ENCODE data around the gene SELENOM.
"Not testable (repeated sequence)": the region's sequence is repeated elsewhere in the genome, so short reads cannot be mapped to it uniquely, and the experiment has no call there.

SELENOM gene

DNA sequence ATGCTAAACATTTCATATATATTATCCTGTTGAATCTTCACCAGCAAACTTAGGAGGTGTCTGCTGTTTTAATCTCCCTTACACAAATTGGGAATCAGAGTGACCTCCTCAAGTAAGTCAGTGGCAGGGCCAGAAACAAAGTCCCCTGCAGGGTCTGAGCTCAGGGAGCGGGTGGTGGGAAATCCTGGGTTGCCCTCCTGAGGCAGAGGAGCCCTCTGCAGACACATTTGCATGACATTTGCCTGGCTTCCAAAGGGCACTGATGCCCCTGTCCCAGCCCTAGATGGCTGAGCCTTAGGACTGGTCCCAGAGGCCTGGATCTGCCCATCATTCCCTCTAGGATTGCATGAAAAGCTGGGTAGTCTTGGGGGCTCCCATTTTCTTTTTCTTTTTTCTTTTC is 13.3 kb upstream of the SELENOM start:
- no peak for DNase-seq (ENCODE audit: low read depth, low spot score)
- TF ChIP-seq, protein P1, sequence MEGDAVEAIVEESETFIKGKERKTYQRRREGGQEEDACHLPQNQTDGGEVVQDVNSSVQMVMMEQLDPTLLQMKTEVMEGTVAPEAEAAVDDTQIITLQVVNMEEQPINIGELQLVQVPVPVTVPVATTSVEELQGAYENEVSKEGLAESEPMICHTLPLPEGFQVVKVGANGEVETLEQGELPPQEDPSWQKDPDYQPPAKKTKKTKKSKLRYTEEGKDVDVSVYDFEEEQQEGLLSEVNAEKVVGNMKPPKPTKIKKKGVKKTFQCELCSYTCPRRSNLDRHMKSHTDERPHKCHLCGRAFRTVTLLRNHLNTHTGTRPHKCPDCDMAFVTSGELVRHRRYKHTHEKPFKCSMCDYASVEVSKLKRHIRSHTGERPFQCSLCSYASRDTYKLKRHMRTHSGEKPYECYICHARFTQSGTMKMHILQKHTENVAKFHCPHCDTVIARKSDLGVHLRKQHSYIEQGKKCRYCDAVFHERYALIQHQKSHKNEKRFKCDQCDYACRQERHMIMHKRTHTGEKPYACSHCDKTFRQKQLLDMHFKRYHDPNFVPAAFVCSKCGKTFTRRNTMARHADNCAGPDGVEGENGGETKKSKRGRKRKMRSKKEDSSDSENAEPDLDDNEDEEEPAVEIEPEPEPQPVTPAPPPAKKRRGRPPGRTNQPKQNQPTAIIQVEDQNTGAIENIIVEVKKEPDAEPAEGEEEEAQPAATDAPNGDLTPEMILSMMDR (IDR thresholded peaks at IDR 0.05; ENCODE audit: insufficient read depth, low read length, missing control alignments) = no peak
- POLR2A ChIA-PET = no interaction called here
- CTCF ChIA-PET = interaction anchor here (1.1 to 2.5 kb wide), 3 partner anchors 13 to 151 kb away, joined by 4 to 29 read pairs (median 6); partner anchors contain the start of gene SELENOM
- no peak overlapping the region for H3K4me3 ChIP-seq (ENCODE audit: low read depth, low read length)

DNA sequence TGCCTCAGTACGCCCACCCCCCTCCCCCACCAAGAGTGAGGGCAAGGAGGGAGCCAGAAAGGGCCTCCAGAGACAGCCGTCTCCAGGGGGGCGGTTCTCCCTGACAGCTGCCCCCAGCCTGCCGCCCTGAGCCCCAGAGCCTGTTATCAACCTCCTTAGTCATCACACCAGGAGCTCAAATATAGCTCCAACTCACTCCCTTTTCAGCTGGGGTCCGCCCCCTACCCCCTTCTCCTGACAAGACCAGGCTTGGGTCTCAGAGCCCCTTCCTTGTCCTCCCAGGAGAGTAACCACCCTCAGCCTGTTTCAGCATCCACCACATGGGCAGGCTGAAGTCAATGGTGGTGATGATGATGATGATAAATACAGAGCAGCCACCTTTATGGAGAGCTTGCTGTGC is 12.9 kb upstream of the SELENOM start:
- POLR2A ChIA-PET = no interaction called here
- no peak for DNase-seq (ENCODE audit: low read depth, low spot score)
- TF ChIP-seq, protein P1 (IDR thresholded peaks at IDR 0.05; ENCODE audit: insufficient read depth, low read length, missing control alignments) = no peak
- CTCF ChIA-PET = interaction anchor here (1.1 to 2.5 kb wide), 3 partner anchors 12 to 150 kb away, joined by 4 to 29 read pairs (median 6); partner anchors contain the start of gene SELENOM
- no peak overlapping the region for H3K4me3 ChIP-seq (ENCODE audit: low read depth, low read length)

DNA sequence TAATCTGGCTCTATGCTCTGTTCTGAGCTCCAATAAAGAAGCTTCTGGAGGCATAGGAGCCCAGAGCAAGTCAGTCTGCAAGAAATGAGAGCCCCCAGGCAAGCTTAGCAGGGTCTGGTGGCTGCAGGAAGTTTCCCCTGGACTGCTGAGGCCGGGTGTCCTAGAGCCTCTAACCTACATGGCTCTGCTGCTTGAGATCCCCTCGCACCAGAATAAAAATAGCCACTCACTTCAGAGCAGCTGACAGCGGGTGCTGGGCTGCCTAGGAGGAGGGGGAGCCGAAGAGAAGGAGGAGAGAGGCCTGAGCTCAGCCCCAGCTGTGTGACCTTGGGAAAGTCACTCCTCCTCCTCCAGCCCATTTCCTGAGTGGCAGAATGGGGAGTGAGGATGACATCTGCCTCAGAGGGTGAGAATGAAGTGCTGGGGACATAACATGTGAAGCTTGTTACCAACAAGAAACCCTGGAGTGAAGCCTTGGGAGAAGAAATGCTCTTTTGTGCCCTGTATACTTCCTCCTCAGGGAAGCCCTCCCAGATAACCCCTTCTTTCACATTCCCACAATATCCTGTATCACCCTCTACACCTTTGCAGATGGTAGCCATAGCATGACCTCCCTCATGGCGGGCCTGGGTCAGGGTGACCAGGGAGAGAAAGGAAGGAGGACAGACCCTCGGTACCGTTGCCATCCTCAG is 11.8 kb upstream of the SELENOM start:
- TF ChIP-seq, protein P1 (IDR thresholded peaks at IDR 0.05; ENCODE audit: insufficient read depth, low read length, missing control alignments) = no peak
- ChIA-PET CTCF (interaction anchor here (0.8 to 2.5 kb wide), 3 partner anchors 11 to 149 kb away, joined by 3 to 29 read pairs (median 4); partner anchors contain the start of gene SELENOM), POLR2A (no interaction called here)
- no peak overlapping the region for H3K4me3 ChIP-seq (ENCODE audit: low read depth, low read length)
- DNase-seq (ENCODE audit: low read depth, low spot score) = no peak

DNA sequence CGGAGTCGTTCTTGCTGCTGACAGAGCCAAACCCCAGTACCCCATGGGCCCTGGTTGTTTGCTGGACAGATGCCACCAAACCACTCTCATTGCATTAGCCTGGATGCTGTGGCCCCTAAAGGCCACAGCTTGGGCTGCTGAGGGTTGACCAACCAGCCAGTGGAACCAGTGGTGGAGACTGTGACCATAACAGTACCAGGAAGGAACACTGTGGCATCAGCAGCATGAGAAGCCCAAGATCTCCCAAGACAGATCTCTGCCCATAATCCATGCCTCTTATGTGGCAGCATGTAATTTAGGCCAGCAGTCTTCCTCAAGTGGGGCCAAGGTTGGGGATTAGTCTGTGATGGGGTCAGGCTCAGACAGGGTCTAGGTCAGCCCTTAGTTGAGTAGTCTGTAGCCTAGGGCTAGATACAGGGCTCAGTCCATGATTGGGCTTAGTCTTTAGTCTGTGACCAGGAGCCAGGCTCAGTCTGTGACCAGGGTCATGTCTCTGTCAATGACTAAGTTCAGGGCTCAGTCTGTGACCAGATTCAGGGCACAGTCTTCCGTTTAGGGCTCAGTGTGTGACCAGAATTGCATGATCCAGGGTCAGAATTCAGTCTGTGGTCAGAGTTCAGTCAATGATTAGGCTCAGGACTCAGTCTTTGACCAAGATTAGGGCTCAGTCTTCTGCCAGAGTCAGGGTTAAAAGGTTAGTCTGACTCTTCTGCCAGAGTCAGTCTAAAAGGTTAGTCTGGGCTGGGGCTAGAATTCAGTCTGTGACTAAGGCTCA is 10.9 kb upstream of the SELENOM start:
- no peak for DNase-seq (ENCODE audit: low read depth, low spot score)
- ChIA-PET CTCF (interaction anchor here (2.5 to 3.1 kb wide), 2 partner anchors 10 to 11 kb away, joined by 25 to 29 read pairs; partner anchors contain the start of gene SELENOM), POLR2A (no interaction called here)
- TF ChIP-seq, protein P1 (IDR thresholded peaks at IDR 0.05; ENCODE audit: insufficient read depth, low read length, missing control alignments) = no peak
- H3K4me3 ChIP-seq (ENCODE audit: low read depth, low read length) = no peak overlapping the region

DNA sequence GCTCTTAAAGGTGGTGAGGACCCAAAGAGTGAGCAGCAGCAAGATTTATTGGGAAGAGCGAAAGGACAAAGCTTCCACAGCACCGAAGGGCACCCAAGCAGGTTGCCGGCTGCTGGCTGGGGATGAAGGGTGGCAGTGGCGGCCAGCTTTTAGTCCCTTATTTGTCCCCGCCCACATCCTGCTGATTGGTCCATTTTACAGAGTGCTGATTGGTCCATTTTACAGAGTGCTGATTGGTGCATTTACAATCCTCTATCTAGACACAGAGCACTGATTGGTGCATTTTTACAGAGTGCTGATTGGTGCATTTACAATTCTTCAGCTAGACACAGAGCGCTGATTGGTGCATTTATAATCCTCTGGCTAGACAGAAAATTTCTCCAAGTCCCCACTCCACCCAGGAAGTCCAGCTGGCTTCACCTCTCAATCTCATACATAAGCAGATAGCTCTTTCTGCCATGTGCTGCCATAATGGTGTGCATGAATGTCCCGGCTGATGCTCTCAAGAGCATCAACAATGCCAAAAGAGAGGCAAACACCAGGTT is 5.3 kb upstream of the SELENOM start:
- DNase-seq (ENCODE audit: low read depth, low spot score); POLR2A ChIA-PET: not testable (repeated sequence)

GRCh38 chr22:31107894-31108218 is 488 bp upstream of the SELENOM start:
- CTCF ChIA-PET = interaction anchor here (0.7 to 8.9 kb wide), 34 partner anchors 9 to 204 kb away, joined by 3 to 160 read pairs (median 7); partner anchors contain the start of genes INPP5J, LIMK2, PLA2G3 and RNF185
- TF ChIP-seq, protein P1 (IDR thresholded peaks at IDR 0.05; ENCODE audit: insufficient read depth, low read length, missing control alignments) = no peak
- DNase-seq (ENCODE audit: low read depth, low spot score) = no peak
- POLR2A ChIA-PET = interaction anchor here (0.5 to 1.2 kb wide), 8 partner anchors 9 to 139 kb away, joined by 3 to 14 read pairs (median 4); partner anchors contain the start of genes LIMK2, RNF185 and TUG1
- peak overlapping the region; percentile 52 for H3K4me3 ChIP-seq (ENCODE audit: low read depth, low read length)

More for the DNA sequence above, 5.3 kb upstream of the SELENOM start:
- CTCF ChIA-PET = interaction anchor here (0.9 to 2.8 kb wide), 2 partner anchors 100 to 118 kb away, joined by 4 to 7 read pairs; partner anchors contain the start of gene LIMK2
- not testable (repeated sequence) for H3K4me3 ChIP-seq (ENCODE audit: low read depth, low read length)

Data from AG04449 (cell line).